PC-3 (cell line): Measurements from ENCODE around the gene CALHM1. TPM values are rescaled to one million over a fixed set of nuclear protein-coding genes. Genes with fewer than 3 reads are reported as not detected.

Source experiments
- ATAC-seq: fragments of 200-7000 bp; cut with Tn5 transposase; 2 replicates; pipeline ENCODE4 v1.9.1; 2020; ENCODE audit warnings: mild to moderate bottlenecking, moderate library complexity
- BruUV-seq: library from RNA; stranded (reverse); fragments of 400-500 nt; replicated peaks from 2 replicates; lab custom pipeline; 2021; lab: Mats Ljungman, UMichigan
- CTCF ChIA-PET: fragments of 300-600 bp; sonication (Branson Sonifier 250); formaldehyde crosslinking; loops from one replicate; lab custom pipeline; 2022; ENCODE audit warnings: antibody characterized with exemption; lab: Charles Lee
- POLR2A ChIA-PET: fragments of 300-600 bp; sonication (Branson Sonifier 250); formaldehyde crosslinking; loops from one replicate; lab custom pipeline; 2022; ENCODE audit warnings: antibody characterized with exemption; ENCODE audit not compliant: unreplicated experiment; lab: Charles Lee
- DNase-seq: peaks from one replicate; pipeline ENCODE4 v3.0.0-alpha.2; 2015
- H2AFZ ChIP-seq: fragments of 300-600 bp; sonication (generic); 2 replicates; pipeline ENCODE4 v1.6.0; 2016; ENCODE audit warnings: antibody characterized with exemption, low read length
- H3F3A ChIP-seq: fragments of 300-600 bp; sonication (generic); one replicate; pipeline ENCODE4 v1.6.0; 2017; ENCODE audit warnings: antibody characterized with exemption, low read length, control low read depth, mild to moderate bottlenecking; ENCODE audit not compliant: unreplicated experiment
- H3K27ac ChIP-seq: fragments of 300-600 bp; sonication (generic); 2 replicates; pipeline ENCODE4 v1.5.1; 2016; ENCODE audit warnings: mild to moderate bottlenecking, low read length
- H3K27me3 ChIP-seq: fragments of 300-600 bp; sonication (generic); 2 replicates; pipeline ENCODE4 v1.6.1; 2016; ENCODE audit warnings: low read length, mixed read lengths
- H3K36me3 ChIP-seq: fragments of 300-600 bp; sonication (generic); 2 replicates; pipeline ENCODE4 v1.6.1; 2016; ENCODE audit warnings: low read depth, mixed run types, low read length, mixed read lengths
- H3K4me1 ChIP-seq: fragments of 300-600 bp; sonication (generic); 2 replicates; pipeline ENCODE4 v1.5.1; 2016; ENCODE audit warnings: low read length; ENCODE audit not compliant: insufficient read depth
- H3K4me2 ChIP-seq: fragments of 300-600 bp; sonication (generic); 2 replicates; pipeline ENCODE4 v1.6.0; 2016; ENCODE audit warnings: low read length
- H3K4me3 ChIP-seq: fragments of 300-600 bp; sonication (generic); 2 replicates; pipeline ENCODE4 v1.5.1; 2016; ENCODE audit warnings: mild to moderate bottlenecking, low read length, mixed read lengths
- H3K79me2 ChIP-seq: fragments of 300-600 bp; sonication (generic); 2 replicates; pipeline ENCODE4 v1.6.1; 2017; ENCODE audit warnings: low read length, mixed read lengths
- H3K9ac ChIP-seq: fragments of 300-600 bp; sonication (generic); 2 replicates; pipeline ENCODE4 v1.6.0; 2016; ENCODE audit warnings: mild to moderate bottlenecking, low read length
- H3K9me2 ChIP-seq: fragments of 300-600 bp; sonication (generic); replicated peaks from 2 replicates; pipeline ENCODE4 v1.6.1; 2016; ENCODE audit warnings: mixed run types, low read length, mixed read lengths
- H3K9me3 ChIP-seq: fragments of 300-600 bp; sonication (generic); 2 replicates; pipeline ENCODE4 v1.6.1; 2016; ENCODE audit warnings: low read length, mixed read lengths
- H4K20me1 ChIP-seq: fragments of 300-600 bp; sonication (generic); 2 replicates; pipeline ENCODE4 v1.6.1; 2016; ENCODE audit warnings: low read length, mixed read lengths
- EZH2 ChIP-seq: fragments of 300-600 bp; sonication (generic); IDR thresholded peaks from one replicate; pipeline ENCODE4 v1.6.1; 2017; ENCODE audit warnings: antibody characterized with exemption, mild to moderate bottlenecking, low read length; ENCODE audit not compliant: unreplicated experiment
- EZH2phosphoT487 ChIP-seq: fragments of 300-600 bp; sonication (generic); IDR thresholded peaks from 2 replicates; pipeline ENCODE4 v1.6.1; 2018; ENCODE audit warnings: mild to moderate bottlenecking, antibody characterized with exemption, low read length, borderline replicate concordance
- intact Hi-C: fragments of 100-400 bp; cut with micrococcal nuclease; formaldehyde crosslinking; loops from 2 replicates; pipeline ENCODE4 v1.9.0; 2023
- total RNA-seq: library from RNA; depleted of rRNA; stranded (reverse); fragments of >200 nt; gene quantifications from 2 replicates; pipeline ENCODE4 v1.2.3, GENCODE V29; 2014
- TF ChIP-seq, protein P1 (sequence below): fragments of 300-600 bp; sonication (generic); conservative IDR thresholded peaks from 2 replicates; pipeline ENCODE4 v1.5.1; 2017; ENCODE audit warnings: antibody characterized with exemption, low read depth, mild to moderate bottlenecking, low read length

Gene CALHM1
- total RNA-seq, 1 experiment from 2014 or later: not detected

DNA sequence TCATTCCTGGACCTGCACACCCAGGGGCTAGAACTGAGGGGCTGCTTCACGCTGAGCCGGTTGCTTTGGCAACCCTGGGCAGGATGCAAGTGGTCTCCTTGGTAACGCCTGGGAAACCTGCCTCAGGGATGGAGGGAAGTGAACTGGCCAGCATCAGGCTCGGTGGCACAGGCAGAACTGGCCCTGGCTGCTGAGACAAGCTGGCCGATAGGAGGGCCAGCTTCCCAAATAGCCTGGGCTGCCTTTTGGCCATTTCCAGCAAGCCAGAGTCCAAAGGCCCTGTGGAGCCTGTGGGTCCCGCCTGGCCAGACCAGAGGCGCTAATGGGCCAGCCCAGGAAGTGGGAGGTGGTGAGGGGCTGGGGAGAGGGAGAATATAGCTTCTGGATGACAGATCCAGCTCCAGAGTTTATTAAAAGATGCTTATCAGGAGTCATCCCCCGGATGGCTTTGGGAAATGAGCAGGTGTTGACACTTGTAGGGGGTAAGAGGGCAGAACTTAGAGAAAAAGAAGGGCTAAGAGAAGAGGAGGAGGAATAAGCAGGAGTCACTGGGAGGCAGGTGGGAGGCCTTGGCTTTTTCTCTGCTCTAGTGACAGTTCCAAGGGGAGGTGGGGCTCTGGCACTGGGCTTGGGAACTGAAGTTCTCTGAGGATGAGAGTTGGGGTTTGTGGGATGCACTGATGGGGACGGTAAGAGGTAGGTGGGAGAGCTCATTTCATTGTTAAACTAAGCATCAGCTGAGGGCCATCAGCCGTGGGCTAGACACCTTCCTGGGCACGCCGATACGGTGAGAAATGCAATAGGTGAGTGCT, 44.4 kb upstream of the CALHM1 start:
- H3K79me2 ChIP-seq: no peaks in the 10 kb centered on the region
- H3K9ac ChIP-seq: no peak overlapping the region
- H3K4me1 ChIP-seq: peaks cover 10% of the 10 kb centered on the region
- TF ChIP-seq EZH2phosphoT487 (no peak), EZH2 (no peak)
- TF ChIP-seq, protein P1, sequence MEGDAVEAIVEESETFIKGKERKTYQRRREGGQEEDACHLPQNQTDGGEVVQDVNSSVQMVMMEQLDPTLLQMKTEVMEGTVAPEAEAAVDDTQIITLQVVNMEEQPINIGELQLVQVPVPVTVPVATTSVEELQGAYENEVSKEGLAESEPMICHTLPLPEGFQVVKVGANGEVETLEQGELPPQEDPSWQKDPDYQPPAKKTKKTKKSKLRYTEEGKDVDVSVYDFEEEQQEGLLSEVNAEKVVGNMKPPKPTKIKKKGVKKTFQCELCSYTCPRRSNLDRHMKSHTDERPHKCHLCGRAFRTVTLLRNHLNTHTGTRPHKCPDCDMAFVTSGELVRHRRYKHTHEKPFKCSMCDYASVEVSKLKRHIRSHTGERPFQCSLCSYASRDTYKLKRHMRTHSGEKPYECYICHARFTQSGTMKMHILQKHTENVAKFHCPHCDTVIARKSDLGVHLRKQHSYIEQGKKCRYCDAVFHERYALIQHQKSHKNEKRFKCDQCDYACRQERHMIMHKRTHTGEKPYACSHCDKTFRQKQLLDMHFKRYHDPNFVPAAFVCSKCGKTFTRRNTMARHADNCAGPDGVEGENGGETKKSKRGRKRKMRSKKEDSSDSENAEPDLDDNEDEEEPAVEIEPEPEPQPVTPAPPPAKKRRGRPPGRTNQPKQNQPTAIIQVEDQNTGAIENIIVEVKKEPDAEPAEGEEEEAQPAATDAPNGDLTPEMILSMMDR: no peak
- no peaks in the 10 kb centered on the region for H3K27me3 ChIP-seq
- no peak overlapping the region for H3K4me3 ChIP-seq
- POLR2A ChIA-PET: no interaction called here
- no peak overlapping the region for H3K4me2 ChIP-seq
- no peaks in the 10 kb centered on the region for H4K20me1 ChIP-seq
- CTCF ChIA-PET: no interaction called here
- DNase-seq (no peak), ATAC-seq (no peak)
- intact Hi-C loops: no loop called here
- H3K9me2 ChIP-seq: no peaks in the 10 kb centered on the region
- H3K9me3 ChIP-seq: no peaks in the 10 kb centered on the region
- no peaks in the 10 kb centered on the region for H3K36me3 ChIP-seq
- no peak overlapping the region for H3K27ac ChIP-seq
- no TSS peak for BruUV-seq
- no peak overlapping the region for H2AFZ ChIP-seq
- no peaks in the 10 kb centered on the region for H3F3A ChIP-seq

DNA sequence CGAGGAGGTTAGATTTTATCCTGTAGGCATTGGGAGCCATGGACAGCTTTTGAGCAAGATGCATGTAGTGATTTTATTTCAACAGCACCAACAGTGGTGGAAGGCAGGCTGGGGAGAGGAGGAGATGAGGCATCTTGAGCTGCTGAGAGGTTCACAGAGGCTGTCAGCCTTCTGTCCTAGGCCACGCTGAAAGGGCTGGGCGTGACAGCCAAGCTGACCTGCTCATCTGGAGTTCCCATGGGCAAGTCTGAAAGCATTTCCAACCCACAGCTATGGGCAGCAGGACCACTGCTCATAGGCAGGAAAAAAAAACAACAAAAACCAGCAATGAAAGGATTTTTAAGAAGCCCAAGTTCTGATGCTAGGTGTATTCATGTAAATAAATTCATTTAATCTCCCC, 42.5 kb upstream of the CALHM1 start:
- no peaks in the 10 kb centered on the region for H3K9me3 ChIP-seq
- POLR2A ChIA-PET: no interaction called here
- H3K36me3 ChIP-seq: no peaks in the 10 kb centered on the region
- H3K4me3 ChIP-seq: no peak overlapping the region
- no TSS peak for BruUV-seq
- no peak for DNase-seq
- no peaks in the 10 kb centered on the region for H4K20me1 ChIP-seq
- ATAC-seq: no peak
- peaks cover 10% of the 10 kb centered on the region for H3K4me1 ChIP-seq
- H3K79me2 ChIP-seq: no peaks in the 10 kb centered on the region
- no peak overlapping the region for H3K4me2 ChIP-seq
- no peak overlapping the region for H3K27ac ChIP-seq
- H3K27me3 ChIP-seq: 0 out of 2 replicates have a peak, but pooled peaks cover 2% of the 10 kb centered on the region
- no peaks in the 10 kb centered on the region for H3F3A ChIP-seq
- CTCF ChIA-PET: no interaction called here
- H2AFZ ChIP-seq: no peak overlapping the region
- H3K9me2 ChIP-seq: no peaks in the 10 kb centered on the region
- intact Hi-C loops: no loop called here
- TF ChIP-seq EZH2: no peak
- TF ChIP-seq, protein P1: no peak
- no peak for TF ChIP-seq EZH2phosphoT487
- no peak overlapping the region for H3K9ac ChIP-seq

DNA sequence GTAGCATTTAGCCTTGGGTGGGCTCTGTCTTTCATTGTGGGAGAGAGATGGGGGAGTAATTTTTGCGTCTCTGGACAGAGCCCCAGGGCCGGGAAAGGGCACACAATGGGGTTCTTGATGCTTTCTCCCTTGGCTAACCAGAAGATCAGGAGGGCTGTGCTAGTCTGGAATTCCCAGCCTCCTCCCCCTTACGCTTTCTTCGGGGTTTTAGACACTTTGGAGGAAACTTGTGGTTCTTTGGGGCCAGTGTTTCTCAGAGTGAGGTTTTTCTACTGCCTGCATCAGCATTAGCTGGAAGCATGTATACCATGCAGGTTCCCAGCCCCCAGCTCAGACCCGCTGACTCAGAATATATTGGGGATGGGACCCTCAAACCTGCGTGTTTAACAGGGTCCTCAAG, 41.8 kb upstream of the CALHM1 start:
- ATAC-seq (no peak), DNase-seq (no peak)
- no peak overlapping the region for H3K27ac ChIP-seq
- peaks cover 3% of the 10 kb centered on the region for H3K27me3 ChIP-seq
- H2AFZ ChIP-seq: no peak overlapping the region
- no peaks in the 10 kb centered on the region for H4K20me1 ChIP-seq
- ChIA-PET POLR2A (no interaction called here), CTCF (no interaction called here)
- H3K36me3 ChIP-seq: no peaks in the 10 kb centered on the region
- H3F3A ChIP-seq: no peaks in the 10 kb centered on the region
- H3K79me2 ChIP-seq: no peaks in the 10 kb centered on the region
- H3K4me1 ChIP-seq: peaks cover 10% of the 10 kb centered on the region
- no peaks in the 10 kb centered on the region for H3K9me2 ChIP-seq
- no peaks in the 10 kb centered on the region for H3K9me3 ChIP-seq
- intact Hi-C loops: no loop called here
- BruUV-seq: no TSS peak
- H3K9ac ChIP-seq: no peak overlapping the region
- TF ChIP-seq, protein P1: no peak
- TF ChIP-seq EZH2 (no peak), EZH2phosphoT487 (no peak)
- no peak overlapping the region for H3K4me2 ChIP-seq
- H3K4me3 ChIP-seq: no peak overlapping the region
